H9 (cell line): Measurements from ENCODE around the gene FSTL4. TPM values are rescaled to one million over a fixed set of nuclear protein-coding genes. Genes with fewer than 3 reads are reported as not detected.

Experiments
- DNase-seq: peaks from one replicate; pipeline ENCODE4 v3.0.0-alpha.2; 2017
- H2AFZ ChIP-seq: one replicate; pipeline ENCODE4 v1.6.1; 2013; ENCODE audit warnings: mild to moderate bottlenecking, low read length, control low read depth, moderate library complexity
- H2AK5ac ChIP-seq: 2 replicates; pipeline ENCODE4 v1.6.1; 2013; ENCODE audit warnings: low read length, control low read depth, mixed read lengths; ENCODE audit not compliant: insufficient read length
- H2BK120ac ChIP-seq: one replicate; pipeline ENCODE4 v1.6.1; 2013; ENCODE audit warnings: low read depth, mild to moderate bottlenecking, low read length, control low read depth, inconsistent platforms; ENCODE audit not compliant: poor library complexity, severe bottlenecking
- H2BK12ac ChIP-seq: 2 replicates; pipeline ENCODE4 v1.6.1; 2013; ENCODE audit warnings: low read length, control low read depth, mixed read lengths, low read depth; ENCODE audit not compliant: insufficient read length
- H2BK15ac ChIP-seq: 2 replicates; pipeline ENCODE4 v1.6.1; 2013; ENCODE audit warnings: low read depth, low read length, control low read depth
- H2BK20ac ChIP-seq: one replicate; pipeline ENCODE4 v1.6.1; 2013; ENCODE audit warnings: low read depth, mild to moderate bottlenecking, low read length, control low read depth, inconsistent platforms; ENCODE audit not compliant: poor library complexity, severe bottlenecking
- H2BK5ac ChIP-seq: 2 replicates; pipeline ENCODE4 v1.6.1; 2013; ENCODE audit warnings: low read length, control low read depth, mixed read lengths; ENCODE audit not compliant: insufficient read length
- H3K14ac ChIP-seq: 2 replicates; pipeline ENCODE4 v1.6.1; 2013; ENCODE audit warnings: low read length, control low read depth; ENCODE audit not compliant: insufficient read depth
- H3K18ac ChIP-seq: 2 replicates; pipeline ENCODE4 v1.6.1; 2013; ENCODE audit warnings: low read depth, mild to moderate bottlenecking, mixed read lengths, low read length, control low read depth; ENCODE audit not compliant: insufficient read length
- H3K23ac ChIP-seq: 2 replicates; pipeline ENCODE4 v1.6.1; 2013; ENCODE audit warnings: low read length, control low read depth, mixed read lengths, low read depth; ENCODE audit not compliant: insufficient read length
- H3K23me2 ChIP-seq: 2 replicates; pipeline ENCODE4 v1.6.1; 2013; ENCODE audit warnings: low read depth, mild to moderate bottlenecking, mixed read lengths, low read length, control low read depth; ENCODE audit not compliant: insufficient read length, poor library complexity, severe bottlenecking
- H3K27ac ChIP-seq: 2 replicates; pipeline ENCODE4 v1.5.1; 2013; ENCODE audit warnings: low read length, control low read depth, mixed read lengths, low read depth; ENCODE audit not compliant: insufficient read length
- H3K27me3 ChIP-seq: 2 replicates; pipeline ENCODE4 v1.6.1; 2013; ENCODE audit warnings: low read length, control low read depth, inconsistent platforms; ENCODE audit not compliant: insufficient read depth
- H3K4ac ChIP-seq: 2 replicates; pipeline ENCODE4 v1.6.1; 2013; ENCODE audit warnings: low read depth, mild to moderate bottlenecking, control low read depth, inconsistent platforms, low read length, moderate library complexity
- H3K4me1 ChIP-seq: 2 replicates; pipeline ENCODE4 v1.6.1; 2013; ENCODE audit warnings: low read length, control low read depth, inconsistent platforms; ENCODE audit not compliant: insufficient read depth
- H3K4me2 ChIP-seq: 2 replicates; pipeline ENCODE4 v1.6.1; 2013; ENCODE audit warnings: low read length, control low read depth, mixed read lengths; ENCODE audit not compliant: insufficient read length, insufficient read depth
- H3K56ac ChIP-seq: 2 replicates; pipeline ENCODE4 v1.6.1; 2013; ENCODE audit warnings: low read depth, mild to moderate bottlenecking, mixed read lengths, low read length, control low read depth; ENCODE audit not compliant: insufficient read length
- H3K79me1 ChIP-seq: 2 replicates; pipeline ENCODE4 v1.6.1; 2013; ENCODE audit warnings: low read depth, mild to moderate bottlenecking, moderate library complexity, low read length, control low read depth, inconsistent platforms; ENCODE audit not compliant: insufficient read depth, poor library complexity, severe bottlenecking
- H3K79me2 ChIP-seq: 2 replicates; pipeline ENCODE4 v1.6.1; 2013; ENCODE audit warnings: low read length, control low read depth, inconsistent platforms; ENCODE audit not compliant: insufficient read depth
- H3K9ac ChIP-seq: 2 replicates; pipeline ENCODE4 v1.6.1; 2013; ENCODE audit warnings: low read length, control low read depth, mixed read lengths; ENCODE audit not compliant: insufficient read length; ENCODE audit errors: extremely low read depth
- H3K9me3 ChIP-seq: one replicate; pipeline ENCODE4 v1.6.1; 2013; ENCODE audit warnings: low read depth, low read length, inconsistent platforms; ENCODE audit not compliant: control insufficient read depth
- H3T11ph ChIP-seq: one replicate; pipeline ENCODE4 v1.6.1; 2013; ENCODE audit warnings: mild to moderate bottlenecking, low read length, control low read depth, inconsistent platforms
- H4K20me1 ChIP-seq: one replicate; pipeline ENCODE4 v1.6.1; 2013; ENCODE audit not compliant: control insufficient read depth, insufficient read length, insufficient read depth
- H4K5ac ChIP-seq: 2 replicates; pipeline ENCODE4 v1.6.1; 2013; ENCODE audit warnings: low read depth, mild to moderate bottlenecking, mixed read lengths, low read length, control low read depth; ENCODE audit not compliant: insufficient read length
- H4K8ac ChIP-seq: replicated peaks from 2 replicates; pipeline ENCODE4 v1.6.1; 2013; ENCODE audit warnings: low read length, control low read depth, mixed read lengths, low read depth; ENCODE audit not compliant: insufficient read length
- H4K91ac ChIP-seq: 2 replicates; pipeline ENCODE4 v1.6.1; 2013; ENCODE audit warnings: low read depth, mild to moderate bottlenecking, moderate library complexity, mixed read lengths, low read length, control low read depth; ENCODE audit not compliant: insufficient read length
- H3K27ac Mint-ChIP-seq, 3 experiments: 2 replicates in 2 of 3; 3 replicates in 1 of 3; pipeline ENCODE4 v1.8.0; 2020 to 2021; ENCODE audit warnings: mixed read lengths in 3 of 3, mild to moderate bottlenecking in 1 of 3, moderate library complexity in 1 of 3
- H3K27me3 Mint-ChIP-seq: 2 replicates; pipeline ENCODE4 v1.8.0; 2021; ENCODE audit warnings: low read depth, mild to moderate bottlenecking, moderate library complexity, mixed read lengths
- H3K36me3 Mint-ChIP-seq, 3 experiments: 2 replicates in 2 of 3; 3 replicates in 1 of 3; pipeline ENCODE4 v1.8.0; 2020 to 2021; ENCODE audit warnings: low read depth in 3 of 3, mixed read lengths in 3 of 3; ENCODE audit not compliant: insufficient read depth in 1 of 3
- H3K4me1 Mint-ChIP-seq, 2 experiments: 2 replicates each; pipeline ENCODE4 v1.8.0; 2020; ENCODE audit warnings: mixed read lengths in 2 of 2
- H3K4me3 Mint-ChIP-seq, 2 experiments: 2 replicates in 1 of 2; 3 replicates in 1 of 2; pipeline ENCODE4 v1.8.0; 2020 to 2021; ENCODE audit warnings: mild to moderate bottlenecking in 2 of 2, mixed read lengths in 2 of 2, moderate library complexity in 1 of 2
- H3K9me3 Mint-ChIP-seq, 2 experiments: 2 replicates in 1 of 2; 3 replicates in 1 of 2; pipeline ENCODE4 v1.8.0; 2020; ENCODE audit warnings: mild to moderate bottlenecking in 2 of 2, mixed read lengths in 2 of 2, moderate library complexity in 1 of 2
- CTCF ChIP-seq: fragments of 200-600 bp; sonication (generic); conservative IDR thresholded peaks from 3 replicates; pipeline ENCODE4 v1.8.0; 2021; ENCODE audit warnings: antibody characterized with exemption, mild to moderate bottlenecking
- WGBS: extraction: QIAGEN DNeasy Blood & Tissue Kit; methylation state at CpG from one replicate; pipeline ENCODE4 v1.1.7; 2013; ENCODE audit warnings: missing lambda C conversion rate, low lambda C conversion rate, mixed read lengths; ENCODE audit not compliant: insufficient read length; ENCODE audit errors: extremely low coverage; 5-methylcytosine and 5-hydroxymethylcytosine counted together
- total RNA-seq: library from RNA; stranded (reverse); gene quantifications from 2 replicates; pipeline ENCODE4 v1.2.1, GENCODE V29; 2021

The FSTL4 gene
- total RNA-seq, 1 experiment from 2014 or later: 5.7 TPM

GRCh38 chr5:133251296-133252132, 360.8 kb downstream of the FSTL4 start:
- Histone ChIP-seq H4K20me1 (no peaks in the 10 kb centered on the region), H2BK12ac (no peak overlapping the region), H3K56ac (no peak overlapping the region), H3K9ac (no peak overlapping the region), H4K5ac (no peak overlapping the region), H3K23me2 (no peaks in the 10 kb centered on the region), H3K79me1 (no peaks in the 10 kb centered on the region), H3K9me3 (no peaks in the 10 kb centered on the region), H3T11ph (no peak overlapping the region), H3K27ac (no peak overlapping the region), H2BK15ac (no peak overlapping the region), H3K14ac (peak overlapping the region; percentile 38), H2AFZ (no peak overlapping the region), H3K4me1 (no peaks in the 10 kb centered on the region), H2BK120ac (no peak overlapping the region), H3K27me3 (no peaks in the 10 kb centered on the region), H2BK5ac (no peak overlapping the region), H3K18ac (no peak overlapping the region), H3K4ac (no peak overlapping the region), H4K8ac (no peak overlapping the region), H2BK20ac (no peak overlapping the region), H2AK5ac (no peak overlapping the region), H3K23ac (no peak overlapping the region), H3K4me2 (no peak overlapping the region), H3K79me2 (no peaks in the 10 kb centered on the region), H4K91ac (no peak overlapping the region)
- Mint-ChIP-seq H3K27ac (no peak overlapping the region; a peak in 1 of 7 replicates), H3K4me1 (peaks cover 10 to 13% of the 10 kb centered on the region in 2 experiments), H3K36me3 (no peaks in the 10 kb centered on the region), H3K9me3 (no peaks in the 10 kb centered on the region), H3K4me3 (peak overlapping the region; percentile 26 to 62; a peak in 4 of 5 replicates), H3K27me3 (no peaks in the 10 kb centered on the region)
- WGBS: no CpG with 5 or more reads among the region's 16 CpGs
- no peak for DNase-seq
- no peak for TF ChIP-seq CTCF
